SU-DHL-6 (cell line): Measurements from ENCODE around the gene RASGRF1.

Experiments used
- H2AFZ ChIP-seq: fragments of 200-600 bp; sonication (generic); 2 replicates; pipeline ENCODE4 v1.6.1; 2014; ENCODE audit warnings: low read depth, mild to moderate bottlenecking, moderate library complexity, mixed read lengths, antibody characterized with exemption, low read length; ENCODE audit not compliant: severe bottlenecking
- H3F3A ChIP-seq: fragments of 200-600 bp; shearing (Covaris generic); 2 replicates; pipeline ENCODE4 v1.6.0; 2016; ENCODE audit warnings: antibody characterized with exemption, mild to moderate bottlenecking; ENCODE audit not compliant: insufficient read depth
- H3K27ac ChIP-seq: fragments of 200-600 bp; sonication (generic); 2 replicates; pipeline ENCODE4 v1.5.1; 2016; ENCODE audit warnings: low read depth, mild to moderate bottlenecking, low read length, moderate library complexity, mixed read lengths
- H3K27me3 ChIP-seq: fragments of 200-600 bp; sonication (generic), shearing (Covaris generic); 2 replicates; pipeline ENCODE4 v1.6.0; 2014; ENCODE audit warnings: mild to moderate bottlenecking, low read length
- H3K36me3 ChIP-seq: fragments of 200-600 bp; sonication (generic); 2 replicates; pipeline ENCODE4 v1.6.1; 2014; ENCODE audit warnings: mild to moderate bottlenecking, low read length, mixed read lengths
- H3K4me2 ChIP-seq: fragments of 300-600, 200-600 bp; shearing (Covaris generic), sonication (generic); 2 replicates; pipeline ENCODE4 v1.6.0; 2014; ENCODE audit warnings: low read length, low read depth, mild to moderate bottlenecking; ENCODE audit not compliant: poor library complexity, severe bottlenecking
- H3K4me3 ChIP-seq: fragments of 200-600 bp; sonication (generic); 2 replicates; pipeline ENCODE4 v1.5.1; 2014; ENCODE audit warnings: antibody characterized with exemption, low read length, mild to moderate bottlenecking, mixed read lengths; ENCODE audit not compliant: insufficient read depth, poor library complexity, severe bottlenecking
- H3K79me2 ChIP-seq: fragments of 200-600 bp; sonication (generic); 2 replicates; pipeline ENCODE4 v1.6.1; 2014; ENCODE audit warnings: mild to moderate bottlenecking, low read length, moderate library complexity; ENCODE audit not compliant: insufficient read depth
- H3K9ac ChIP-seq: fragments of 200-600 bp; sonication (generic); 2 replicates; pipeline ENCODE4 v1.7.0; 2014; ENCODE audit warnings: mild to moderate bottlenecking, low read length
- H3K9me2 ChIP-seq: fragments of 200-600 bp; sonication (generic); replicated peaks from 2 replicates; pipeline ENCODE4 v1.6.1; 2014; ENCODE audit warnings: low read length; ENCODE audit not compliant: insufficient read depth
- H3K9me3 ChIP-seq: fragments of 200-600 bp; sonication (generic); 2 replicates; pipeline ENCODE4 v1.6.1; 2014; ENCODE audit warnings: low read length, mixed read lengths; ENCODE audit not compliant: insufficient read depth
- H4K20me1 ChIP-seq: fragments of 200-600 bp; sonication (generic); 2 replicates; pipeline ENCODE4 v1.6.1; 2014; ENCODE audit warnings: low read depth, mild to moderate bottlenecking, antibody characterized with exemption, low read length, moderate library complexity, mixed read lengths
- CTCF ChIP-seq: fragments of 200-600 bp; sonication (generic); IDR thresholded peaks from one replicate; pipeline ENCODE4 v1.5.1; 2017; ENCODE audit warnings: antibody characterized with exemption, mild to moderate bottlenecking, low read length, moderate library complexity; ENCODE audit not compliant: insufficient read depth, poor library complexity, severe bottlenecking
- EZH2phosphoT487 ChIP-seq: fragments of 200-600 bp; sonication (generic), shearing (Covaris generic); conservative IDR thresholded peaks from 2 replicates; pipeline ENCODE4 v1.6.1; 2018; ENCODE audit warnings: mild to moderate bottlenecking, antibody characterized with exemption, low read length, moderate library complexity, mixed read lengths

The RASGRF1 gene

GRCh38 chr15:78922527-78922926 lies 168.1 kb downstream of the RASGRF1 start:
- no peaks in the 10 kb centered on the region for H3K27me3 ChIP-seq
- no peak overlapping the region for H2AFZ ChIP-seq
- no peak overlapping the region for H3K27ac ChIP-seq
- no peaks in the 10 kb centered on the region for H3K9me3 ChIP-seq
- peaks cover 6% of the 10 kb centered on the region; the same call in 1 of the 2 replicates for H3K36me3 ChIP-seq
- no peaks in the 10 kb centered on the region for H3K9me2 ChIP-seq
- H3K4me2 ChIP-seq: no peak overlapping the region
- no peak overlapping the region for H3K4me3 ChIP-seq
- H3F3A ChIP-seq: no peaks in the 10 kb centered on the region
- H3K9ac ChIP-seq: no peak overlapping the region
- H3K79me2 ChIP-seq: no peaks in the 10 kb centered on the region
- no peaks in the 10 kb centered on the region for H4K20me1 ChIP-seq
- no peak for TF ChIP-seq CTCF
- TF ChIP-seq EZH2phosphoT487: no peak

- Histone ChIP-seq H3K9me3 (no peaks in the 10 kb centered on the region), H3K79me2 (no peaks in the 10 kb centered on the region), H3K27me3 (no peaks in the 10 kb centered on the region), H3K4me3 (no peak overlapping the region), H3K36me3 (peaks cover 6% of the 10 kb centered on the region; the same call in 1 of the 2 replicates), H3K9me2 (no peaks in the 10 kb centered on the region), H3F3A (no peaks in the 10 kb centered on the region), H3K27ac (no peak overlapping the region), H4K20me1 (no peaks in the 10 kb centered on the region), H2AFZ (no peak overlapping the region), H3K9ac (no peak overlapping the region), H3K4me2 (no peak overlapping the region)
- TF ChIP-seq CTCF (no peak), EZH2phosphoT487 (no peak)
Measured at GRCh38 chr15:78921940-78922339, 168.6 kb downstream of the RASGRF1 start.

- H3K27ac ChIP-seq: no peak overlapping the region
- no peak for TF ChIP-seq CTCF
- TF ChIP-seq EZH2phosphoT487: no peak
- H4K20me1 ChIP-seq: no peaks in the 10 kb centered on the region
- no peak overlapping the region for H3K4me2 ChIP-seq
- no peaks in the 10 kb centered on the region for H3K79me2 ChIP-seq
- H2AFZ ChIP-seq: no peak overlapping the region
- H3K9ac ChIP-seq: no peak overlapping the region
- H3K4me3 ChIP-seq: no peak overlapping the region
- H3K9me2 ChIP-seq: no peaks in the 10 kb centered on the region
- peaks cover 6% of the 10 kb centered on the region; the same call in 1 of the 2 replicates for H3K36me3 ChIP-seq
- H3K27me3 ChIP-seq: no peaks in the 10 kb centered on the region
- no peaks in the 10 kb centered on the region for H3F3A ChIP-seq
- no peaks in the 10 kb centered on the region for H3K9me3 ChIP-seq
Measured at GRCh38 chr15:78921517-78921916, 169.1 kb downstream of the RASGRF1 start.

- H3K36me3 ChIP-seq: peaks cover 6% of the 10 kb centered on the region; the same call in 1 of the 2 replicates
- no peak overlapping the region for H3K9ac ChIP-seq
- no peak overlapping the region for H3K27ac ChIP-seq
- H2AFZ ChIP-seq: no peak overlapping the region
- no peaks in the 10 kb centered on the region for H4K20me1 ChIP-seq
- H3K4me2 ChIP-seq: no peak overlapping the region
- TF ChIP-seq EZH2phosphoT487 (no peak), CTCF (no peak)
- H3K9me3 ChIP-seq: no peaks in the 10 kb centered on the region
- no peak overlapping the region for H3K4me3 ChIP-seq
- no peaks in the 10 kb centered on the region for H3K9me2 ChIP-seq
- no peaks in the 10 kb centered on the region for H3K79me2 ChIP-seq
- no peaks in the 10 kb centered on the region for H3F3A ChIP-seq
- no peaks in the 10 kb centered on the region for H3K27me3 ChIP-seq
Measured at GRCh38 chr15:78917888-78918287, 172.7 kb downstream of the RASGRF1 start.
